GM23338 (cell line): ENCODE measurements around the gene ZDHHC9. TPM values are rescaled to one million over a fixed set of nuclear protein-coding genes. Genes with fewer than 3 reads are reported as not detected.

ENCODE experiments used
- ATAC-seq: fragments of 200-7000 bp; cut with Tn5 transposase; 3 replicates; pipeline ENCODE4 v1.9.1; 2020
- DNase-seq: peaks from one replicate; pipeline ENCODE4 v3.0.0-alpha.2; 2015; ENCODE audit warnings: low spot score
- H2AFZ ChIP-seq: fragments of 200-600 bp; sonication (generic); 2 replicates; pipeline ENCODE4 v1.8.0; 2016; ENCODE audit warnings: antibody characterized with exemption, mild to moderate bottlenecking, moderate library complexity
- H3F3A ChIP-seq: fragments of 200-600 bp; sonication (generic); replicated peaks from 2 replicates; pipeline ENCODE4 v1.8.0; 2017; ENCODE audit warnings: antibody characterized with exemption, mixed run types, low read depth
- H3K27ac ChIP-seq: fragments of 200-600 bp; sonication (generic); 2 replicates; pipeline ENCODE4 v1.6.1; 2016; ENCODE audit warnings: low read depth
- H3K27me3 ChIP-seq: fragments of 200-600 bp; sonication (generic); 2 replicates; pipeline ENCODE4 v1.8.0; 2016; ENCODE audit warnings: mild to moderate bottlenecking, mixed run types, moderate library complexity; ENCODE audit not compliant: insufficient read depth
- H3K36me3 ChIP-seq: fragments of 200-600 bp; sonication (generic); 2 replicates; pipeline ENCODE4 v1.8.0; 2016; ENCODE audit warnings: mild to moderate bottlenecking; ENCODE audit not compliant: insufficient read depth
- H3K4me1 ChIP-seq: fragments of 200-600 bp; sonication (generic); 2 replicates; pipeline ENCODE4 v1.8.0; 2016; ENCODE audit warnings: mild to moderate bottlenecking, moderate library complexity; ENCODE audit not compliant: insufficient read depth
- H3K4me2 ChIP-seq: fragments of 200-600 bp; sonication (generic); 2 replicates; pipeline ENCODE4 v1.7.1; 2017; ENCODE audit warnings: mixed run types
- H3K4me3 ChIP-seq: fragments of 200-600 bp; sonication (generic); 2 replicates; pipeline ENCODE4 v1.6.1; 2016; ENCODE audit warnings: mixed run types
- H3K79me2 ChIP-seq: fragments of 200-600 bp; sonication (generic); replicated peaks from 2 replicates; pipeline ENCODE4 v1.8.0; 2017; ENCODE audit warnings: mild to moderate bottlenecking; ENCODE audit not compliant: insufficient read depth
- H3K9me2 ChIP-seq: fragments of 200-600 bp; sonication (generic); 2 replicates; pipeline ENCODE4 v1.8.0; 2017; ENCODE audit not compliant: insufficient read depth
- H4K20me1 ChIP-seq: fragments of 200-600 bp; sonication (generic); replicated peaks from 2 replicates; pipeline ENCODE4 v1.8.0; 2017; ENCODE audit warnings: mild to moderate bottlenecking; ENCODE audit not compliant: insufficient read depth
- H3K27ac Mint-ChIP-seq: 2 replicates; pipeline ENCODE4 v1.8.0; 2020; ENCODE audit warnings: inconsistent platforms, mild to moderate bottlenecking, moderate library complexity, mixed read lengths
- H3K27me3 Mint-ChIP-seq: 3 replicates; pipeline ENCODE4 v1.8.0; 2022; ENCODE audit warnings: low read depth, mild to moderate bottlenecking, moderate library complexity, mixed read lengths, inconsistent platforms; ENCODE audit not compliant: insufficient read depth, poor library complexity
- H3K36me3 Mint-ChIP-seq: 3 replicates; pipeline ENCODE4 v1.8.0; 2021; ENCODE audit warnings: low read depth, mild to moderate bottlenecking, inconsistent platforms, moderate library complexity, mixed read lengths
- H3K4me1 Mint-ChIP-seq: 3 replicates; pipeline ENCODE4 v1.8.0; 2020; ENCODE audit warnings: mild to moderate bottlenecking, inconsistent platforms, mixed read lengths
- H3K4me3 Mint-ChIP-seq: 3 replicates; pipeline ENCODE4 v1.8.0; 2021; ENCODE audit warnings: moderate library complexity, mild to moderate bottlenecking, inconsistent platforms, mixed read lengths
- H3K9me3 Mint-ChIP-seq: 3 replicates; pipeline ENCODE4 v1.8.0; 2020; ENCODE audit warnings: moderate library complexity, mild to moderate bottlenecking, inconsistent platforms, mixed read lengths
- ETS1 ChIP-seq: IDR thresholded peaks from 2 replicates; pipeline ENCODE4 v1.6.1; 2016; ENCODE audit warnings: antibody characterized with exemption
- EZH2 ChIP-seq: fragments of 200-600 bp; sonication (generic); IDR thresholded peaks from one replicate; pipeline ENCODE4 v1.8.0; 2017; ENCODE audit warnings: antibody characterized with exemption, mild to moderate bottlenecking, low read depth; ENCODE audit not compliant: unreplicated experiment
- REST ChIP-seq: IDR thresholded peaks from one replicate; pipeline ENCODE4 v1.6.1; 2018; ENCODE audit warnings: antibody characterized with exemption; ENCODE audit not compliant: unreplicated experiment
- ZNF114 ChIP-seq: fragments of 250-450 bp; sonication (Bioruptor Pico); IDR thresholded peaks from 2 replicates; pipeline ENCODE4 v1.5.0; 2020; ENCODE audit warnings: mild to moderate bottlenecking, moderate library complexity
- ZNF462 ChIP-seq: fragments of 250-450 bp; sonication (Bioruptor Pico); IDR thresholded peaks from 2 replicates; pipeline ENCODE4 v1.5.0; 2020; ENCODE audit warnings: mild to moderate bottlenecking, moderate library complexity
- polyA plus RNA-seq: library from polyadenylated mRNA; unstranded; fragments of >200 nt; fragmentation: Nextera tagmentation; extraction: Ambion mirVana; gene quantifications from 2 replicates; pipeline ENCODE4 v1.2.1, GENCODE V29; 2016
- total RNA-seq: library from RNA; depleted of rRNA; stranded (reverse); fragments of >200 nt; shearing (Covaris generic); gene quantifications from 2 replicates; pipeline ENCODE4 v1.2.3, GENCODE V29; 2014

ZDHHC9 gene
- total and polyA plus RNA-seq, 2 experiments from 2014 or later, result 14.2 to 17.6 TPM

GRCh38 chrX:129830494-129830893 lies 13.2 kb downstream of the ZDHHC9 start (continued):
- TF ChIP-seq ZNF462 (CRISPR knock-in tag), result no peak
- TF ChIP-seq EZH2, result no peak

- Histone ChIP-seq H3K79me2 (no peaks in the 10 kb centered on the region; the same call in 1 of the 2 replicates), H3K36me3 (no peaks in the 10 kb centered on the region), H4K20me1 (no peaks in the 10 kb centered on the region), H3K4me3 (no peak overlapping the region), H3K4me2 (no peak overlapping the region), H3K9me2 (no peaks in the 10 kb centered on the region), H3K4me1 (no peaks in the 10 kb centered on the region), H3K27ac (no peak overlapping the region), H2AFZ (no peak overlapping the region), H3F3A (no peaks in the 10 kb centered on the region), H3K27me3 (no peaks in the 10 kb centered on the region)
- H3K27ac Mint-ChIP-seq, result peak overlapping the region; percentile 53; the same call in 1 of the 2 replicates
- H3K4me1 Mint-ChIP-seq, result peaks cover 4% of the 10 kb centered on the region; the same call in 1 of the 3 replicates
- TF ChIP-seq ETS1 (no peak), REST (no peak), ZNF114 (CRISPR knock-in tag) (no peak)
- H3K4me3 Mint-ChIP-seq, result no peak overlapping the region
- H3K36me3 Mint-ChIP-seq, result peaks cover 40% of the 10 kb centered on the region
- no peaks in the 10 kb centered on the region for H3K27me3 Mint-ChIP-seq
- no peak for ATAC-seq
- no peak for DNase-seq
- H3K9me3 Mint-ChIP-seq, result no peaks in the 10 kb centered on the region
Observed at GRCh38 chrX:129825746-129826505, 17.8 kb downstream of the ZDHHC9 start.
